Chondrocyte (in vitro differentiated cells): ENCODE data around the gene FGF18. TPM values are rescaled to one million over a fixed set of nuclear protein-coding genes. Genes with fewer than 3 reads are reported as not detected.
"Not testable (repeated sequence)": the region's sequence is repeated elsewhere in the genome, so short reads cannot be mapped to it uniquely, and the experiment has no call there.

ENCODE experiments used
- DNase-seq: peaks from one replicate; pipeline ENCODE4 v3.0.0; 2021; ENCODE audit warnings: mixed read lengths, low spot score
- H3K27ac Mint-ChIP-seq: one replicate; pipeline ENCODE4 v1.8.0; 2021; ENCODE audit warnings: mild to moderate bottlenecking, moderate library complexity, mixed read lengths; ENCODE audit not compliant: unreplicated experiment
- H3K27me3 Mint-ChIP-seq: 2 replicates; pipeline ENCODE4 v1.8.0; 2021; ENCODE audit warnings: low read depth, mixed read lengths
- H3K36me3 Mint-ChIP-seq: 2 replicates; pipeline ENCODE4 v1.8.0; 2021; ENCODE audit warnings: low read depth, mixed read lengths
- H3K4me1 Mint-ChIP-seq: 2 replicates; pipeline ENCODE4 v1.8.0; 2021; ENCODE audit warnings: low read depth, mild to moderate bottlenecking, mixed read lengths
- H3K4me3 Mint-ChIP-seq: one replicate; pipeline ENCODE4 v1.8.0; 2021; ENCODE audit warnings: mild to moderate bottlenecking, moderate library complexity, mixed read lengths; ENCODE audit not compliant: unreplicated experiment
- H3K9me3 Mint-ChIP-seq: 2 replicates; pipeline ENCODE4 v1.8.0; 2021; ENCODE audit warnings: low read depth, mixed read lengths
- CTCF ChIP-seq: fragments of 200-600 bp; sonication (generic); IDR thresholded peaks from 2 replicates; pipeline ENCODE4 v1.5.0; 2021; ENCODE audit warnings: antibody characterized with exemption, mild to moderate bottlenecking, moderate library complexity
- long read RNA-seq: library from polyadenylated mRNA; stranded (forward); transcript quantifications from one replicate; pipeline ENCODE4 v2.0.0, GENCODE V29; 2021
- total RNA-seq: library from RNA; stranded (reverse); gene quantifications from 3 replicates; pipeline ENCODE4 v1.2.1, GENCODE V29; 2021

FGF18 gene
- total RNA-seq, result 1.7 to 18.1 TPM (median 2.1 TPM) in 3 replicates
- long read RNA-seq, transcript FGF18-201 (5 exons, 1,986 nt), result major isoform, 8 of 9 reads
- long read RNA-seq, partial matches to known transcripts, result 1 of 9 reads
- long read RNA-seq, other reads (novel, unspliced or antisense), result 0 of 9 reads

GRCh38 chr5:171418982-171419687, at the start of gene FGF18:
Gene FGF18 (plus strand): TSS chr5:171419647. CDS start chr5:171420200, 553 bp downstream.
- peaks cover 38% of the 10 kb centered on the region for H3K4me1 Mint-ChIP-seq
- no peaks in the 10 kb centered on the region for H3K27me3 Mint-ChIP-seq
- peak within 1 kb of the TSS; percentile 69 for H3K4me3 Mint-ChIP-seq
- peak; percentile 28 for TF ChIP-seq CTCF
- DNase-seq, result no peak
- H3K9me3 Mint-ChIP-seq, result no peaks in the 10 kb centered on the region
- peaks cover under 1% of the 10 kb centered on the region for H3K36me3 Mint-ChIP-seq
- peak within 1 kb of the TSS; percentile 66 for H3K27ac Mint-ChIP-seq

GRCh38 chr5:171369898-171370297, 49.5 kb upstream of the FGF18 start:
- H3K9me3 Mint-ChIP-seq, result no peaks in the 10 kb centered on the region
- peaks cover 5% of the 10 kb centered on the region for H3K27me3 Mint-ChIP-seq
- H3K4me1 Mint-ChIP-seq, result peaks cover 8% of the 10 kb centered on the region
- H3K27ac Mint-ChIP-seq, result no peak overlapping the region
- no peak overlapping the region for H3K4me3 Mint-ChIP-seq
- TF ChIP-seq CTCF, result no peak
- no peaks in the 10 kb centered on the region for H3K36me3 Mint-ChIP-seq
- DNase-seq, result peak; percentile 7

- not testable (repeated sequence) for H3K9me3 Mint-ChIP-seq, H3K4me1 Mint-ChIP-seq, H3K27me3 Mint-ChIP-seq, H3K27ac Mint-ChIP-seq, H3K4me3 Mint-ChIP-seq, H3K36me3 Mint-ChIP-seq, DNase-seq
- TF ChIP-seq CTCF, result peak; percentile 34
These were observed 48.6 kb upstream of the FGF18 start for GRCh38 chr5:171370881-171371280.

- Mint-ChIP-seq H3K27me3 (peaks cover 2% of the 10 kb centered on the region), H3K36me3 (no peaks in the 10 kb centered on the region), H3K4me3 (no peak overlapping the region), H3K9me3 (no peaks in the 10 kb centered on the region), H3K4me1 (peaks cover 8% of the 10 kb centered on the region), H3K27ac (no peak overlapping the region)
- no peak for TF ChIP-seq CTCF
- peak; percentile 63 for DNase-seq
These were observed 48.1 kb upstream of the FGF18 start for GRCh38 chr5:171371326-171371725.

GRCh38 chr5:171379961-171380360, 39.5 kb upstream of the FGF18 start:
- Mint-ChIP-seq H3K36me3 (no peaks in the 10 kb centered on the region), H3K4me1 (no peaks in the 10 kb centered on the region), H3K9me3 (no peaks in the 10 kb centered on the region), H3K27ac (no peak overlapping the region), H3K27me3 (no peaks in the 10 kb centered on the region), H3K4me3 (no peak overlapping the region)
- TF ChIP-seq CTCF, result no peak
- no peak for DNase-seq

- H3K4me3 Mint-ChIP-seq, DNase-seq, H3K27ac Mint-ChIP-seq: not testable (repeated sequence)
These were observed 35.0 kb upstream of the FGF18 start for GRCh38 chr5:171384416-171384815.

GRCh38 chr5:171384999-171385398, 34.4 kb upstream of the FGF18 start:
- not testable (repeated sequence) for H3K27me3 Mint-ChIP-seq, DNase-seq, H3K4me3 Mint-ChIP-seq, H3K36me3 Mint-ChIP-seq, H3K27ac Mint-ChIP-seq, H3K9me3 Mint-ChIP-seq
- peaks cover 15% of the 10 kb centered on the region for H3K4me1 Mint-ChIP-seq

More at GRCh38 chr5:171384416-171384815, 35.0 kb upstream of the FGF18 start:
- H3K4me1 Mint-ChIP-seq, H3K36me3 Mint-ChIP-seq, H3K27me3 Mint-ChIP-seq, H3K9me3 Mint-ChIP-seq: not testable (repeated sequence)
